ENCODE data around the gene GYPC. TPM values are rescaled to one million over a fixed set of nuclear protein-coding genes. Genes with fewer than 3 reads are reported as not detected.
"Not testable (repeated sequence)": the region's sequence is repeated elsewhere in the genome, so short reads cannot be mapped to it uniquely, and the experiment has no call there.

Gene GYPC
- total RNA-seq, 1 donor: 161 TPM

GRCh38 chr2:126634273-126634861, 21.6 kb upstream of the GYPC start:
- no peak overlapping the region for H3K4me3 ChIP-seq (ENCODE audit: low read depth, low read length)
- peak; percentile 68 for TF ChIP-seq CTCF (IDR thresholded peaks at IDR 0.05; ENCODE audit: insufficient read depth, low read depth, low read length)
- peak; percentile 36 for DNase-seq (ENCODE audit: low read depth)

GRCh38 chr2:126635281-126635680, 20.7 kb upstream of the GYPC start:
- no peak overlapping the region for H3K4me3 ChIP-seq (ENCODE audit: low read depth, low read length)
- DNase-seq (ENCODE audit: low read depth): peak; percentile 85
- no peak for TF ChIP-seq CTCF (IDR thresholded peaks at IDR 0.05; ENCODE audit: insufficient read depth, low read depth, low read length)

GRCh38 chr2:126635736-126636135, 20.2 kb upstream of the GYPC start:
- no peak for DNase-seq (ENCODE audit: low read depth)
- no peak overlapping the region for H3K4me3 ChIP-seq (ENCODE audit: low read depth, low read length)
- TF ChIP-seq CTCF (IDR thresholded peaks at IDR 0.05; ENCODE audit: insufficient read depth, low read depth, low read length): no peak

- DNase-seq (ENCODE audit: low read depth): no peak
- no peak for TF ChIP-seq CTCF (IDR thresholded peaks at IDR 0.05; ENCODE audit: insufficient read depth, low read depth, low read length)
- no peak overlapping the region for H3K4me3 ChIP-seq (ENCODE audit: low read depth, low read length)
Observed at GRCh38 chr2:126637386-126637785, 18.6 kb upstream of the GYPC start.

- H3K4me3 ChIP-seq (ENCODE audit: low read depth, low read length): no peak overlapping the region
- TF ChIP-seq CTCF (IDR thresholded peaks at IDR 0.05; ENCODE audit: insufficient read depth, low read depth, low read length): no peak
- DNase-seq (ENCODE audit: low read depth): no peak
Observed at GRCh38 chr2:126638746-126639145, 17.2 kb upstream of the GYPC start.

- TF ChIP-seq CTCF (IDR thresholded peaks at IDR 0.05; ENCODE audit: insufficient read depth, low read depth, low read length): no peak
- no peak for DNase-seq (ENCODE audit: low read depth)
- no peak overlapping the region for H3K4me3 ChIP-seq (ENCODE audit: low read depth, low read length)
Observed at GRCh38 chr2:126639276-126639675, 16.7 kb upstream of the GYPC start.

- H3K4me3 ChIP-seq (ENCODE audit: low read depth, low read length); DNase-seq (ENCODE audit: low read depth): not testable (repeated sequence)
Observed at GRCh38 chr2:126641294-126641693, 14.7 kb upstream of the GYPC start.

All from fibroblast of villous mesenchyme (primary cell).